ENCODE results near the gene MIS18A. TPM values are rescaled to one million over a fixed set of nuclear protein-coding genes. Genes with fewer than 3 reads are reported as not detected.

Gene MIS18A
- polyA plus RNA-seq, 1 experiment, result 6.3 TPM

GRCh38 chr21:32317726-32318125, 38.9 kb upstream of the MIS18A start:
- ChIA-PET CTCF (no interaction called here), POLR2A (no interaction called here)
- H3K27ac ChIP-seq (ENCODE audit: low read depth, low read length), result no peak overlapping the region
- no peak overlapping the region for H3K4me3 ChIP-seq (ENCODE audit: low read depth, low read length)
- H3K27me3 ChIP-seq (ENCODE audit: control insufficient read depth, insufficient read depth, low read length), result no peaks in the 10 kb centered on the region
- no peak for TF ChIP-seq CTCF (IDR thresholded peaks at IDR 0.05; ENCODE audit: low read depth, low read length)
- no peak for DNase-seq (ENCODE audit: low read depth, low spot score)
- H3K9me3 ChIP-seq (ENCODE audit: control insufficient read depth, insufficient read depth, low read length), result no peaks in the 10 kb centered on the region

- Histone ChIP-seq H3K27ac (ENCODE audit: low read depth, low read length) (peak overlapping the region; percentile 11), H3K4me3 (ENCODE audit: low read depth, low read length) (no peak overlapping the region), H3K9me3 (ENCODE audit: control insufficient read depth, insufficient read depth, low read length) (no peaks in the 10 kb centered on the region), H3K27me3 (ENCODE audit: control insufficient read depth, insufficient read depth, low read length) (no peaks in the 10 kb centered on the region)
- no peak for DNase-seq (ENCODE audit: low read depth, low spot score)
- ChIA-PET CTCF (no interaction called here), POLR2A (no interaction called here)
- TF ChIP-seq CTCF (IDR thresholded peaks at IDR 0.05; ENCODE audit: low read depth, low read length), result no peak
Measured at GRCh38 chr21:32316361-32317215, 37.7 kb upstream of the MIS18A start.

GRCh38 chr21:32315511-32316281, 36.8 kb upstream of the MIS18A start:
- DNase-seq (ENCODE audit: low read depth, low spot score), result no peak
- ChIA-PET POLR2A (no interaction called here), CTCF (no interaction called here)
- no peak overlapping the region for H3K4me3 ChIP-seq (ENCODE audit: low read depth, low read length)
- no peak for TF ChIP-seq CTCF (IDR thresholded peaks at IDR 0.05; ENCODE audit: low read depth, low read length)
- no peaks in the 10 kb centered on the region for H3K9me3 ChIP-seq (ENCODE audit: control insufficient read depth, insufficient read depth, low read length)
- H3K27me3 ChIP-seq (ENCODE audit: control insufficient read depth, insufficient read depth, low read length), result no peaks in the 10 kb centered on the region
- H3K27ac ChIP-seq (ENCODE audit: low read depth, low read length), result no peak overlapping the region

- no peak for DNase-seq (ENCODE audit: low read depth, low spot score)
- no peak for TF ChIP-seq CTCF (IDR thresholded peaks at IDR 0.05; ENCODE audit: low read depth, low read length)
- Histone ChIP-seq H3K27me3 (ENCODE audit: control insufficient read depth, insufficient read depth, low read length) (no peaks in the 10 kb centered on the region), H3K27ac (ENCODE audit: low read depth, low read length) (no peak overlapping the region), H3K9me3 (ENCODE audit: control insufficient read depth, insufficient read depth, low read length) (no peaks in the 10 kb centered on the region), H3K4me3 (ENCODE audit: low read depth, low read length) (no peak overlapping the region)
- ChIA-PET CTCF (no interaction called here), POLR2A (no interaction called here)
Measured at GRCh38 chr21:32314806-32315205, 36.0 kb upstream of the MIS18A start.

GRCh38 chr21:32312976-32313375, 34.1 kb upstream of the MIS18A start:
- DNase-seq (ENCODE audit: low read depth, low spot score), result no peak
- TF ChIP-seq CTCF (IDR thresholded peaks at IDR 0.05; ENCODE audit: low read depth, low read length), result no peak
- H3K27me3 ChIP-seq (ENCODE audit: control insufficient read depth, insufficient read depth, low read length), result no peaks in the 10 kb centered on the region
- H3K9me3 ChIP-seq (ENCODE audit: control insufficient read depth, insufficient read depth, low read length), result no peaks in the 10 kb centered on the region
- H3K27ac ChIP-seq (ENCODE audit: low read depth, low read length), result no peak overlapping the region
- no peak overlapping the region for H3K4me3 ChIP-seq (ENCODE audit: low read depth, low read length)
- ChIA-PET POLR2A (no interaction called here), CTCF (interaction anchor here (0.6 kb wide), 1 partner anchor 580 kb away, joined by 3 read pairs; no protein-coding TSS in a partner anchor)
